Activated effector memory CD4-positive, alpha-beta T cell treated with Interleukin-2 at 50 U/mL for 16 hours (primary cell): Measurements from ENCODE around the gene PDE3A.
"Not testable (repeated sequence)": the region's sequence is repeated elsewhere in the genome, so short reads cannot be mapped to it uniquely, and the experiment has no call there.

ENCODE experiments used
- DNase-seq: peaks from one replicate; pipeline ENCODE4 v3.0.0-alpha.2; 2020

PDE3A gene

GRCh38 chr12:20368114-20368650 is at the start of gene PDE3A:
Gene PDE3A, plus strand, starts transcription at chr12:20368537. Its CDS starts 748 bp downstream, at chr12:20369285.
- no peak for DNase-seq

GRCh38 chr12:20319366-20319765 is 49.0 kb upstream of the PDE3A start:
- no peak for DNase-seq

- no peak for DNase-seq
These were observed 47.8 kb upstream of the PDE3A start for GRCh38 chr12:20320552-20320951.

- DNase-seq, result not testable (repeated sequence)
These were observed 37.4 kb upstream of the PDE3A start for GRCh38 chr12:20330826-20331505.

GRCh38 chr12:20339060-20339459 is 29.3 kb upstream of the PDE3A start:
- no peak for DNase-seq

- no peak for DNase-seq
These were observed 26.2 kb upstream of the PDE3A start for GRCh38 chr12:20342111-20342510.

GRCh38 chr12:20345866-20346265 is 22.5 kb upstream of the PDE3A start:
- DNase-seq, result no peak

GRCh38 chr12:20350026-20350425 is 18.3 kb upstream of the PDE3A start:
- no peak for DNase-seq

GRCh38 chr12:20350495-20350894 is 17.8 kb upstream of the PDE3A start:
- DNase-seq, result no peak

- DNase-seq, result no peak
These were observed 16.9 kb upstream of the PDE3A start for GRCh38 chr12:20351406-20351805.

- no peak for DNase-seq
These were observed 12.3 kb upstream of the PDE3A start for GRCh38 chr12:20356048-20356447.

- no peak for DNase-seq
These were observed 7.9 kb upstream of the PDE3A start for GRCh38 chr12:20360407-20360806.

- no peak for DNase-seq
These were observed 6.9 kb upstream of the PDE3A start for GRCh38 chr12:20361416-20361815.

- no peak for DNase-seq
These were observed 3.8 kb upstream of the PDE3A start for GRCh38 chr12:20364501-20364900.

GRCh38 chr12:20366776-20367409 is 1.4 kb upstream of the PDE3A start:
- DNase-seq, result no peak

- DNase-seq, result no peak
These were observed 689 bp upstream of the PDE3A start for GRCh38 chr12:20367583-20368113.

- no peak for DNase-seq
These were observed 441 bp downstream of the PDE3A start for GRCh38 chr12:20368651-20369304.

GRCh38 chr12:20369305-20370013 is 1.1 kb downstream of the PDE3A start:
- no peak for DNase-seq

- DNase-seq, result no peak
These were observed 1.7 kb downstream of the PDE3A start for GRCh38 chr12:20370014-20370386.

GRCh38 chr12:20370866-20371519 is 2.7 kb downstream of the PDE3A start:
- DNase-seq, result no peak

- DNase-seq, result no peak
These were observed 4.2 kb downstream of the PDE3A start for GRCh38 chr12:20372326-20373096.

GRCh38 chr12:20374795-20375194 is 6.5 kb downstream of the PDE3A start:
- DNase-seq, result no peak
